GM10248 (cell line): ENCODE data around the gene MPPED2.

Experiments used
- CTCF ChIA-PET: fragments of 300-600 bp; sonication (Branson Sonifier 250); formaldehyde crosslinking; extraction: SDS; loops from one replicate; lab custom pipeline; 2021; ENCODE audit warnings: antibody characterized with exemption; lab: Yijun Ruan, JAX
- POLR2A ChIA-PET: fragments of 350-650 bp; sonication (Branson Sonifier 250); formaldehyde crosslinking; extraction: SDS; loops from one replicate; lab custom pipeline; 2020; ENCODE audit warnings: antibody characterized with exemption; lab: Yijun Ruan, JAX
- DNase-seq: peaks from one replicate; pipeline ENCODE4 v3.0.0; 2012; ENCODE audit errors: extremely low spot score
- TF ChIP-seq, protein P1 (sequence below): IDR thresholded peaks from 2 replicates; pipeline ENCODE4 v1.5.1; 2012; ENCODE audit warnings: mild to moderate bottlenecking, low read depth; ENCODE audit errors: extremely low read depth, missing control alignments, control extremely low read depth

Gene MPPED2

DNA sequence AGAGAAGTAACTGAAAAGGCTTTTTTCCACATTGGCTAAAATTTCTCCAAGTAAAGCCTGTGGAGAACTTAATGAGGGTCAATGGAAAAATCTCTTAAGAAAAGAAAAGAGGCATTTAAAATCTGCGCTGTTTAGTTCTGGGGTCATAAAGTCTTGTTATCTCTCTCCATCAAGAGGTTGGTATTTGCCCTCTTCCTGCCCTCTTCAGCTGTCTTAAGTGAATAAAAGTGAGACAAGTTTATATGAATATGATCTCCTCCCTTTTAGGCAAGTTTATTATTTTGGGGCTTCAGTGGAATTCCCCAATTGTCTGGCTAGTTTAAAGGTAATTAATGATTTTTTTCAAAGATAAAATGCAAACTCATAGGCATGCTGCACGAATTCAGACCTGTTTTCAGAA, 173.6 kb downstream of the MPPED2 start:
- CTCF ChIA-PET, result interaction anchor here (4.2 kb wide), 1 partner anchor 9 kb away, joined by 19 read pairs; no protein-coding TSS in a partner anchor
- TF ChIP-seq, protein P1, sequence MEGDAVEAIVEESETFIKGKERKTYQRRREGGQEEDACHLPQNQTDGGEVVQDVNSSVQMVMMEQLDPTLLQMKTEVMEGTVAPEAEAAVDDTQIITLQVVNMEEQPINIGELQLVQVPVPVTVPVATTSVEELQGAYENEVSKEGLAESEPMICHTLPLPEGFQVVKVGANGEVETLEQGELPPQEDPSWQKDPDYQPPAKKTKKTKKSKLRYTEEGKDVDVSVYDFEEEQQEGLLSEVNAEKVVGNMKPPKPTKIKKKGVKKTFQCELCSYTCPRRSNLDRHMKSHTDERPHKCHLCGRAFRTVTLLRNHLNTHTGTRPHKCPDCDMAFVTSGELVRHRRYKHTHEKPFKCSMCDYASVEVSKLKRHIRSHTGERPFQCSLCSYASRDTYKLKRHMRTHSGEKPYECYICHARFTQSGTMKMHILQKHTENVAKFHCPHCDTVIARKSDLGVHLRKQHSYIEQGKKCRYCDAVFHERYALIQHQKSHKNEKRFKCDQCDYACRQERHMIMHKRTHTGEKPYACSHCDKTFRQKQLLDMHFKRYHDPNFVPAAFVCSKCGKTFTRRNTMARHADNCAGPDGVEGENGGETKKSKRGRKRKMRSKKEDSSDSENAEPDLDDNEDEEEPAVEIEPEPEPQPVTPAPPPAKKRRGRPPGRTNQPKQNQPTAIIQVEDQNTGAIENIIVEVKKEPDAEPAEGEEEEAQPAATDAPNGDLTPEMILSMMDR, result no peak
- no peak for DNase-seq
- POLR2A ChIA-PET, result no interaction called here

DNA sequence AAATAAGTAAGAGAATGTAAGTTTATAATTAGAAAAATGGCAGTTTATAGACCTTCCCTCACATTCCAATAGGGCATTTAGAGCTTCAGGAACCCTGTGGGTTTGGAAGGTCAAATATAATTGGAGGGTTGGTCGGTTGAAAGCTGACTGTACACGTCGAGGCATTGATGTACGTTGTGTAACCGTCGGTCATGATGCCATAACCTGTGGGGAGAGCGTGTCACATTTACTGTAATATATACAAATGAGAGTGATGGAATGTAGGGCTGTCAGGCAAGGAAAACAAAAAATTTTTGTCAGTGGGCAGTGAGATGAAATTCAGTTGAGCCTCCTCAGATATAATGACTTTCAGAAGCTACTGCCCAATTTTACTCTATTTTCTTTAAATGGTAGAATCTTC, 174.8 kb downstream of the MPPED2 start:
- ChIA-PET POLR2A (no interaction called here), CTCF (interaction anchor here (1.1 to 1.2 kb wide), 2 partner anchors 13 to 66 kb away, joined by 3 to 4 read pairs; no protein-coding TSS in a partner anchor)
- DNase-seq, result no peak
- TF ChIP-seq, protein P1, result no peak

DNA sequence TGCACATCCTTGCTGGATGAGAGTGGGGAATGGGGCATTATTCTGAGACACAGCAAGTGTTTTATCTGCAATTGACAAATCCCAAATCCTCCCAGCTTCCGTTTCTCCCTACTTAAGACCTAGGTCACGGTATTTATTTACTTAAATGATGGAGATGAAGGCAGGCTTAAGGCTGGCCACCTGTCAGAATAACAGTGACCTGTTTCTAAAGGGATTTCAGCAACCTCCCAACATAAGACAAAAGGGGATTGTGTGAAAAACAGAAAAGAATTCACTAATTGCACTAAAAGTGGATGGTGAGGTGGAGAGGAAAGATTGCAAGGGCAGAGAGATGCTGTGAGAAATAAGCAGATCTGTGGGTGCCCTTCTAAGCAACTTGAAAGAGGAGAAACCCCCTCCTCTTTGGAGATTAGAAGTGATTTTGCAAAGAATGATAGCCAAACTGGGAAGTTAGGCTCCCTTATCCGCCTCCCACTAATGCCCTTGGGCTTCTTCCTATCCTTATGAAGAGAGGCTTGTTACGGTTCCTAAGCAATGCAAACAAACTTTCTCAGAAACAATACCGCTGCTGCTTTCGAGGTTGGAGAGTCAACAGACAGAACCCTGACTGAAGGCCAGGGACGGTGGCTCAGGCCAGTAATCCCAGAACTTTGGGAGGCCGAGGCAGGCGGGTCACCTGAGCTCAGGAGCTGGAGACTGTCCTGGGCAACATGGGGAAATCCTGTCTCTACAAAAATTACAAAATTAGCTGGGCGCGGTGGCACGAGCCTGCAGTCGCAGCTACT, 179.0 kb downstream of the MPPED2 start:
- TF ChIP-seq, protein P1, result no peak
- ChIA-PET POLR2A (no interaction called here), CTCF (interaction anchor here (1.2 to 1.3 kb wide), 2 partner anchors 13 to 30 kb away, joined by 3 read pairs; no protein-coding TSS in a partner anchor)
- no peak for DNase-seq

DNA sequence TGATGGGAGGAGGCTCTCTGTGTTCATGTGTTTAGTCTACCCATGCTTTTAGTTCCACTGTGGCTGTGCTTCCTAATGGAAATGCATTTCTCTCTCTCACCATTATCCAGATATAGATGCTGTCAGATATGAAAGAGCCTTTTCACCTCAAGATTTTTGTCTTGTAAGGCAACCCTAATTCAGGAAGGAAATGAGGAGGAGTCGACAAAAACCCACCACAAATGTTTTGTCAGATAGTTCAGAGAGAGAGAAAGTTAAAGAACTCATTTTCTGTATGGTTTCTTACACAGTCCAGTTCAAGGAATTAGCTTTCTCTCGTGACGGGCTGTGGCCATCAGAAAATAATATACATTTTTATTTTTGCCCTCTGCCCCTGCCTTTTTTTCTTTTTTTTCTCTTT, 180.8 kb downstream of the MPPED2 start:
- DNase-seq, result no peak
- ChIA-PET POLR2A (no interaction called here), CTCF (interaction anchor here (1.3 to 4.3 kb wide), 2 partner anchors 9 to 32 kb away, joined by 3 to 19 read pairs; no protein-coding TSS in a partner anchor)
- TF ChIP-seq, protein P1, result no peak

DNA sequence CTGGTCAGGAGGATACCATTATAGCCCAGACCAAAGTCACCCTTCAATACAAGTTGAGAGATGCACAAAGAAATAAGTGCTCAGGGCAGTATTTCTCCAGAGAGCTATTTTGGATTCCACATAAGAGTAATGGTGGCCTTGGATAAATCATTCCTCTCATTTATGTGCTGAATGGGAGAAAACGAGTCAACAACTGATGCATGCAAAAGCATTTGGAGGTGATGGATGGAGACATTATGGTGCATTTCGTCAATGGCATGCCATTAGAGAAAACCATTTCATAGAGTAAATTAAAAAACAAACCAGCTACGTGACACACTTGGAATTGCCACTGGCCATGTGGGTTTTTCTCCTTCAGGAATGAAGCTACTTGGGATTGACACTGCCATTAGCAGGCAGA, 182.0 kb downstream of the MPPED2 start:
- DNase-seq, result no peak
- ChIA-PET POLR2A (no interaction called here), CTCF (interaction anchor here (4.3 kb wide), 1 partner anchor 10 kb away, joined by 19 read pairs; no protein-coding TSS in a partner anchor)
- TF ChIP-seq, protein P1, result no peak

DNA sequence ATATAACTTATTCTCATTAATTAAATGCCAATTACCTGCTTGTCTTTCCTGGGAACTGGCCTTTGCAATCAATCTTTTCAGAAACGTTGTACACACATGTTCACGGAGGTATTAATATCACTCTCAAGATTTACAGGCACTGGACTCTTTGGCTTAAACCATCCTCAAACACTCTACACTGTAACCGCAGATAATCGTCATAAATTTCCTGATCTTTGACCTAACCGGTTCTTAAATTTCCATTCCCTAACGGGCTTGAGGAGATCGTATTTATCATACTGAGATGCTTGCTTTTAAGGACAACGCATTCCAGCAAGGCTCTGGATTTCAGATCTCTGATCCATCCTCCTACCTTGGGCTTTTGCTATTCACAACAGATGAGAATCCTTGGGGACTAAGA, 190.4 kb downstream of the MPPED2 start:
- no peak for DNase-seq
- ChIA-PET CTCF (no interaction called here), POLR2A (no interaction called here)
- TF ChIP-seq, protein P1, result no peak
